Mesenteric fat pad (tissue), 1 donor: Measurements from ENCODE around the gene NPEPL1. TPM values are rescaled to one million over a fixed set of nuclear protein-coding genes. Genes with fewer than 3 reads are reported as not detected.
"Not testable (repeated sequence)": the region's sequence is repeated elsewhere in the genome, so short reads cannot be mapped to it uniquely, and the experiment has no call there.

ENCODE experiments used
- DNase-seq: peaks from one replicate; pipeline ENCODE4 v3.0.0-alpha.2; 2020; ENCODE audit warnings: low spot score
- long read RNA-seq: library from polyadenylated mRNA; unstranded; transcript quantifications from one replicate; pipeline ENCODE4 v2.0.0, GENCODE V29; 2020
- total RNA-seq: library from RNA; stranded (reverse); fragmentation: NEBNext Ultra II Directional; extraction: Animal tissue kit (Norgen Biotek cat#: 25700); gene quantifications from one replicate; pipeline ENCODE4 v1.2.1, GENCODE V29; 2021
- donor health status: DM: yes; HTN: yes; CAD: no.

Gene NPEPL1
- 42.3 TPM for total RNA-seq
- long read RNA-seq, transcript NPEPL1-201 (12 exons, 2,378 nt): major isoform, 59 of 115 reads
- long read RNA-seq, partial matches to known transcripts: 13 of 115 reads
- long read RNA-seq, other reads (novel, unspliced or antisense): 39 of 115 reads

- DNase-seq: no peak
Measured at GRCh38 chr20:58692579-58693225, at the start of gene NPEPL1. Gene NPEPL1, plus strand, starts transcription at chr20:58692800. Its CDS starts 101 bp downstream, at chr20:58692901.

- DNase-seq: peak; percentile 67
Measured at GRCh38 chr20:58642896-58643295, 49.7 kb upstream of the NPEPL1 start.

- peak; percentile 28 for DNase-seq
Measured at GRCh38 chr20:58645412-58645968, 47.1 kb upstream of the NPEPL1 start.

- DNase-seq: peak; percentile 16
Measured at GRCh38 chr20:58646257-58646656, 46.3 kb upstream of the NPEPL1 start.

GRCh38 chr20:58646703-58647102, 45.9 kb upstream of the NPEPL1 start:
- peak; percentile 51 for DNase-seq

GRCh38 chr20:58647162-58647795, 45.3 kb upstream of the NPEPL1 start:
- no peak for DNase-seq

GRCh38 chr20:58647796-58648501, 44.7 kb upstream of the NPEPL1 start:
- DNase-seq: no peak

GRCh38 chr20:58648502-58648825, 44.1 kb upstream of the NPEPL1 start:
- not testable (repeated sequence) for DNase-seq

- no peak for DNase-seq
Measured at GRCh38 chr20:58649288-58650180, 43.1 kb upstream of the NPEPL1 start.

GRCh38 chr20:58650181-58650775, 42.3 kb upstream of the NPEPL1 start:
- DNase-seq: no peak

GRCh38 chr20:58650776-58651558, 41.6 kb upstream of the NPEPL1 start, which contains the start of gene STX16:
Gene STX16, plus strand, starts transcription at chr20:58651283. Its CDS starts 724 bp downstream, at chr20:58652007.
- DNase-seq: peak; percentile 97

- no peak for DNase-seq
Measured at GRCh38 chr20:58651559-58651945, 41.0 kb upstream of the NPEPL1 start.

GRCh38 chr20:58651946-58652605, 40.5 kb upstream of the NPEPL1 start:
- DNase-seq: no peak

- DNase-seq: no peak
Measured at GRCh38 chr20:58652606-58653294, 39.9 kb upstream of the NPEPL1 start.

GRCh38 chr20:58654337-58654736, 38.3 kb upstream of the NPEPL1 start:
- DNase-seq: no peak

GRCh38 chr20:58655328-58656107, 37.1 kb upstream of the NPEPL1 start:
- DNase-seq: no peak

- DNase-seq: no peak
Measured at GRCh38 chr20:58656831-58657230, 35.8 kb upstream of the NPEPL1 start.

- DNase-seq: no peak
Measured at GRCh38 chr20:58657262-58657661, 35.3 kb upstream of the NPEPL1 start.
